K562 (cell line): ENCODE data around the gene ZNF43. TPM values are rescaled to one million over a fixed set of nuclear protein-coding genes. Genes with fewer than 3 reads are reported as not detected.

Source experiments
- ATAC-seq: fragments of 200-7000 bp; cut with Tn5 transposase; 3 replicates; pipeline ENCODE4 v1.9.1; 2020; ENCODE audit warnings: moderate library complexity
- BruUV-seq: library from RNA; stranded (reverse); fragments of 400-500 nt; replicated peaks from 2 replicates; lab custom pipeline; 2021; lab: Mats Ljungman, UMichigan
- CTCF ChIA-PET: fragments of 300-600 bp; formaldehyde crosslinking; extraction: SDS; loops from one replicate; lab custom pipeline; 2021; ENCODE audit warnings: low intra/inter-chr PET ratio; lab: Yijun Ruan, JAX
- POLR2A ChIA-PET: fragments of 300-600, 350-650 bp; sonication (Branson Sonifier 250); formaldehyde crosslinking; extraction: SDS; loops from one replicate; lab custom pipeline; 2021; ENCODE audit warnings: antibody characterized with exemption, inconsistent platforms; lab: Yijun Ruan, JAX
- DNase-seq, 4 experiments: peaks; one replicate each; pipeline versions ENCODE4 v3.0.0 to v3.0.0-alpha.2; 2011 to 2018; ENCODE audit warnings: low spot score in 3 of 4, mixed read lengths in 3 of 4; ENCODE audit errors: extremely low read depth in 1 of 4
- FAIRE-seq: peaks from 2 replicates; lab custom pipeline; 2011; peaks lifted over from hg19 to GRCh38; lab: Jason Lieb, UNC
- H2AFZ ChIP-seq: 2 replicates; pipeline ENCODE4 v1.6.0; 2011; ENCODE audit warnings: low read depth, low read length, control low read depth, inconsistent platforms
- H3K27ac ChIP-seq: fragments of 200-600 bp; 3 replicates; pipeline ENCODE4 v1.8.0; 2011; ENCODE audit warnings: low read depth, mild to moderate bottlenecking, control low read depth, inconsistent platforms, low read length, moderate library complexity, mixed read lengths; ENCODE audit errors: extremely low read depth
- H3K27me3 ChIP-seq, 2 experiments: fragments of 300-600 bp in 1 of 2; 2 replicates in 1 of 2; 3 replicates in 1 of 2; pipeline versions ENCODE4 v1.6.0 to v1.8.0; 2011; ENCODE audit warnings: inconsistent platforms in 2 of 2, low read length in 2 of 2, mild to moderate bottlenecking in 1 of 2, mixed read lengths in 1 of 2, moderate library complexity in 1 of 2; ENCODE audit not compliant: control insufficient read depth in 2 of 2, insufficient read depth in 2 of 2
- H3K36me3 ChIP-seq: fragments of 300-600 bp; 3 replicates; pipeline ENCODE4 v1.8.0; 2011; ENCODE audit warnings: mild to moderate bottlenecking, low read length, inconsistent platforms; ENCODE audit not compliant: control insufficient read depth, insufficient read depth
- H3K4me1 ChIP-seq, 2 experiments: fragments of 200-600 bp in 1 of 2; replicated peaks in 1 of 2; 2 replicates in 1 of 2; 3 replicates in 1 of 2; pipeline versions ENCODE4 v1.5.1 to v1.8.0; 2011; ENCODE audit warnings: inconsistent platforms in 2 of 2, low read length in 2 of 2, mild to moderate bottlenecking in 1 of 2, mixed read lengths in 1 of 2, moderate library complexity in 1 of 2; ENCODE audit not compliant: control insufficient read depth in 2 of 2, insufficient read depth in 2 of 2
- H3K4me2 ChIP-seq: 2 replicates; pipeline ENCODE4 v1.6.1; 2011; ENCODE audit warnings: low read length, control low read depth, inconsistent platforms, mixed read lengths; ENCODE audit not compliant: insufficient read depth
- H3K4me3 ChIP-seq: fragments of 200-600 bp; sonication (generic), shearing (Covaris generic); 2 replicates; pipeline ENCODE4 v1.5.1; 2016; ENCODE audit warnings: control low read depth, inconsistent platforms
- H3K79me2 ChIP-seq: fragments of 200-600 bp; 3 replicates; pipeline ENCODE4 v1.8.0; 2011; ENCODE audit warnings: low read length, inconsistent platforms; ENCODE audit not compliant: control insufficient read depth, insufficient read depth
- H3K9ac ChIP-seq, 2 experiments: 2 replicates each; pipeline versions ENCODE4 v1.6.0 to v1.6.1; 2011; ENCODE audit warnings: low read depth in 2 of 2, low read length in 2 of 2, control low read depth in 1 of 2, inconsistent platforms in 1 of 2, mild to moderate bottlenecking in 1 of 2, mixed read lengths in 1 of 2; ENCODE audit not compliant: insufficient read depth in 1 of 2
- H3K9me1 ChIP-seq: one replicate; pipeline ENCODE4 v1.6.0; 2011; ENCODE audit warnings: inconsistent platforms, mild to moderate bottlenecking, low read length, moderate library complexity; ENCODE audit not compliant: control insufficient read depth, insufficient read depth
- H3K9me3 ChIP-seq: replicated peaks from 2 replicates; pipeline ENCODE4 v1.5.1; 2011; ENCODE audit warnings: low read depth, low read length, inconsistent platforms; ENCODE audit not compliant: control insufficient read depth, insufficient read depth
- H4K20me1 ChIP-seq: replicated peaks from 2 replicates; pipeline ENCODE4 v1.6.1; 2011; ENCODE audit warnings: low read length, inconsistent platforms, mixed read lengths; ENCODE audit not compliant: control insufficient read depth, insufficient read depth
- ATF4 ChIP-seq: fragments of 450-650 bp; formaldehyde crosslinking; IDR thresholded peaks from 2 replicates; pipeline ENCODE4 v1.4.0; 2022; ENCODE audit warnings: mild to moderate bottlenecking, moderate library complexity
- FOXJ3 ChIP-seq: sonication (generic); formaldehyde crosslinking; IDR thresholded peaks from 2 replicates; pipeline ENCODE4 v1.4.0; 2020; ENCODE audit warnings: mild to moderate bottlenecking, missing genetic modification reagents
- HDAC6 ChIP-seq: IDR thresholded peaks from 2 replicates; pipeline ENCODE4 v1.6.1; 2012; ENCODE audit warnings: low read depth, mild to moderate bottlenecking, control low read depth, inconsistent platforms, low read length, moderate library complexity
- MITF ChIP-seq: IDR thresholded peaks from 2 replicates; pipeline ENCODE4 v1.6.1; 2014; ENCODE audit warnings: antibody characterized with exemption
- NCOA6 ChIP-seq: fragments of 450-650 bp; IDR thresholded peaks from 2 replicates; pipeline ENCODE4 v1.6.1; 2017; ENCODE audit warnings: mild to moderate bottlenecking
- PCBP2 ChIP-seq: fragments of 200-400 bp; formaldehyde crosslinking; IDR thresholded peaks from 2 replicates; pipeline ENCODE4 v1.6.1; 2018; ENCODE audit warnings: low read length, low read depth, mild to moderate bottlenecking, moderate library complexity; ENCODE audit not compliant: poor library complexity, severe bottlenecking
- ZNF41 ChIP-seq: fragments of 250-450 bp; sonication (Bioruptor Pico); conservative IDR thresholded peaks from 2 replicates; pipeline ENCODE4 v1.4.0; 2020; ENCODE audit warnings: mild to moderate bottlenecking
- WGBS: fragments of 100-300 bp; shearing (Covaris generic); methylation state at CpG from one replicate; pipeline ENCODE4 v1.1.6; 2016; ENCODE audit warnings: low coverage, mixed read lengths; ENCODE audit not compliant: insufficient coverage; ENCODE audit errors: missing lambda C conversion rate; 5-methylcytosine and 5-hydroxymethylcytosine counted together
- in situ Hi-C: fragments of 300-500 bp; cut with MboI; formaldehyde crosslinking; loops from 4 replicates; pipeline ENCODE4 v1.15.0; 2018; ENCODE audit warnings: inconsistent platforms, mixed read lengths
- intact Hi-C: fragments of 100-400 bp; cut with micrococcal nuclease; formaldehyde crosslinking; loops from 2 replicates; pipeline ENCODE4 v1.14.2; 2022
- polyA plus RNA-seq, 8 experiments: library from polyadenylated mRNA; depleted of rRNA in 4 of 8; stranded (reverse) in 5 of 8; unstranded in 3 of 8; fragments of >200 nt; fragmentation: Nextera tagmentation in 2 of 8; fragmentation: Illumina TruSeq in 1 of 8; extraction: Ambion mirVana in 2 of 8; extraction: Trizol in 1 of 8; gene quantifications; 2 replicates each; pipeline versions ENCODE4 v1.2.1 to v1.2.3, GENCODE V29; 2011 to 2014; ENCODE audit warnings: inconsistent platforms in 1 of 8, missing spikeins in 1 of 8
- total RNA-seq, 7 experiments: library from RNA; depleted of rRNA in 6 of 7; stranded (reverse); fragments of >200 nt in 6 of 7; fragmentation: Illumina TruSeq in 2 of 7; extraction: Trizol in 2 of 7; gene quantifications; 2 replicates each; pipeline versions ENCODE4 v1.2.1 to v1.2.3, GENCODE V29; 2011 to 2021; ENCODE audit warnings: low replicate concordance in 1 of 7

The ZNF43 gene
- total and polyA plus RNA-seq, 9 of the 15 experiments (the other 6 are each of a cell fraction or from before 2014, with no cell fraction given) = 3.6 to 18.6 (median 9.2) TPM

GRCh38 chr19:21848706-21849105 is 12.7 kb upstream of the ZNF43 start:
- no peaks in the 10 kb centered on the region for H3K27me3 ChIP-seq
- in situ Hi-C loops (no loop called here), intact Hi-C loops (no loop called here)
- POLR2A ChIA-PET = no interaction called here
- DNase-seq = no peak
- H4K20me1 ChIP-seq = no peaks in the 10 kb centered on the region
- H3K9ac ChIP-seq = no peak overlapping the region
- peaks cover 7% of the 10 kb centered on the region for H3K79me2 ChIP-seq
- WGBS = 42% methylated on average over 6 of the region's 6 CpGs
- H3K9me3 ChIP-seq = peaks cover 4% of the 10 kb centered on the region
- no peak overlapping the region for H3K4me3 ChIP-seq
- H3K4me2 ChIP-seq = no peak overlapping the region
- TF ChIP-seq NCOA6 (no peak), HDAC6 (no peak), PCBP2 (no peak), FOXJ3 (no peak), MITF (no peak), ZNF41 (CRISPR knock-in tag) (no peak), ATF4 (CRISPR knock-in tag) (no peak)
- peaks cover 2 to 5% of the 10 kb centered on the region in 2 experiments; a peak in 1 of 5 replicates for H3K4me1 ChIP-seq
- H2AFZ ChIP-seq = no peak overlapping the region
- ATAC-seq = no peak
- BruUV-seq = no TSS peak
- no peak for FAIRE-seq
- no peak overlapping the region for H3K27ac ChIP-seq
- CTCF ChIA-PET = no interaction called here
- H3K9me1 ChIP-seq = no peaks in the 10 kb centered on the region
- H3K36me3 ChIP-seq = peaks cover 28% of the 10 kb centered on the region; the same call in 2 of the 3 replicates
